T-helper 22 cell (primary cell): Measurements from ENCODE around the gene ADCY3.

Source experiments
- DNase-seq: peaks from one replicate; pipeline ENCODE4 v3.0.0-alpha.2; 2020; ENCODE audit warnings: low read depth

Gene ADCY3

GRCh38 chr2:24830786-24831185 lies 89.3 kb downstream of the ADCY3 start:
- DNase-seq, result no peak

GRCh38 chr2:24830351-24830750 lies 89.7 kb downstream of the ADCY3 start:
- DNase-seq, result no peak

- DNase-seq, result no peak
These were observed 91.6 kb downstream of the ADCY3 start for GRCh38 chr2:24828238-24828996.

GRCh38 chr2:24827321-24828237 lies 92.5 kb downstream of the ADCY3 start:
- DNase-seq, result peak; percentile 42

GRCh38 chr2:24826773-24827145 lies 93.3 kb downstream of the ADCY3 start:
- DNase-seq, result no peak

- DNase-seq, result no peak
These were observed 93.9 kb downstream of the ADCY3 start for GRCh38 chr2:24825883-24826772.

GRCh38 chr2:24824966-24825882 lies 94.8 kb downstream of the ADCY3 start:
- no peak for DNase-seq

- DNase-seq, result no peak
These were observed 95.9 kb downstream of the ADCY3 start for GRCh38 chr2:24824071-24824588.

- DNase-seq, result no peak
These were observed 97.9 kb downstream of the ADCY3 start for GRCh38 chr2:24822049-24822706.

GRCh38 chr2:24821433-24821891 lies 98.6 kb downstream of the ADCY3 start:
- DNase-seq, result no peak

- DNase-seq, result no peak
These were observed 99.2 kb downstream of the ADCY3 start for GRCh38 chr2:24820598-24821432.

GRCh38 chr2:24820175-24820513 lies 99.9 kb downstream of the ADCY3 start:
- no peak for DNase-seq

GRCh38 chr2:24819442-24820174 lies 100.4 kb downstream of the ADCY3 start:
- DNase-seq, result no peak

- no peak for DNase-seq
These were observed 101.3 kb downstream of the ADCY3 start for GRCh38 chr2:24818721-24819167.

GRCh38 chr2:24816884-24817283 lies 103.2 kb downstream of the ADCY3 start:
- no peak for DNase-seq

- DNase-seq, result no peak
These were observed 103.6 kb downstream of the ADCY3 start for GRCh38 chr2:24816404-24816803.

GRCh38 chr2:24815171-24815570 lies 104.9 kb downstream of the ADCY3 start:
- no peak for DNase-seq

- DNase-seq, result no peak
These were observed 105.5 kb downstream of the ADCY3 start for GRCh38 chr2:24814516-24814915.
